ENCODE measurements around the gene VAV1.
"Not testable (repeated sequence)": the region's sequence is repeated elsewhere in the genome, so short reads cannot be mapped to it uniquely, and the experiment has no call there.

VAV1 gene

GRCh38 chr19:6853868-6854267 lies 81.4 kb downstream of the VAV1 start:
- DNase-seq, result no peak

DNA sequence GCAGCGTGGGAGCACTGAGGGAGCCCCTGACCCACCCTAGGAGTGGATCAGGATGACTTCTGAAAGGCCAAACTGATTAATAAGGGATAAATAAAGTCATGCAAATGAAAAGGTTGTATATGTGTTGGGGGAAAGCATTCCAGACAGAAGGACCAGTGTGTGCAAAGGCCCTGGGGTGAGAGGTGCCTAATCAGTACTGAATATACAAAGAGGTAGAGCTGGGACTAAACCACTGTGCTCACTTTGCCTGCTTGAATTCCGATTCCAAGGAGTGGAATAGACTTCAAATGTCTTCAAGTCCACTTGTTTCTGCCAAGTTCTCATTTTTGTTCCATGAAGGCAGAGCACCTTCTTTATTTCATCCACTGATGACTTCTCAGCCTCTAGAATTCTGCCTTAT lies 82.2 kb downstream of the VAV1 start:
- no peak for DNase-seq

- no peak for DNase-seq
These were observed 84.4 kb downstream of the VAV1 start for GRCh38 chr19:6856749-6857372.

GRCh38 chr19:6861683-6862286 lies 89.3 kb downstream of the VAV1 start:
- no peak for DNase-seq

- peak; percentile 91 to 94 for DNase-seq
These were observed 90.2 kb downstream of the VAV1 start for GRCh38 chr19:6862673-6863078.

GRCh38 chr19:6864325-6864940 lies 91.9 kb downstream of the VAV1 start:
- no peak for DNase-seq

DNA sequence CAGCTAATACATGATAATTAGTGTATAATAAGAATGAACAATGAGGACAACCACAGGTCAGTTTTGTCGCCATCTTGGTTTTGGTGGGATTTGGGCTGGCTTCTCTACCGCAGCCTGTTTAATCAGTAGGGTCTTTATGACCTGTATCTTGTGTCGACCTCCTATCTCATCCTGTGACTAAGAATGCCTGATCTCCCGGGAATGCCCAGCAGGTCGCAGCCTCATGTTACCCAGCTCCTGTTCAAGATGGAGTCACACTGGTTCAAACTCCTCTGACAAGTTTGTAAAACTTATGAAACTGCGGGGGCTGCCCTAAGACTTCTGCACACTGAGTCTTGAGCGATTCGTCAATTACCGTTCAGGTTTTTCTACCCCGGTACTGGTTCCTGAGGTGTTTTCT lies 93.3 kb downstream of the VAV1 start:
- no peak for DNase-seq

- DNase-seq, result no peak
These were observed 94.2 kb downstream of the VAV1 start for GRCh38 chr19:6866741-6867151.

DNA sequence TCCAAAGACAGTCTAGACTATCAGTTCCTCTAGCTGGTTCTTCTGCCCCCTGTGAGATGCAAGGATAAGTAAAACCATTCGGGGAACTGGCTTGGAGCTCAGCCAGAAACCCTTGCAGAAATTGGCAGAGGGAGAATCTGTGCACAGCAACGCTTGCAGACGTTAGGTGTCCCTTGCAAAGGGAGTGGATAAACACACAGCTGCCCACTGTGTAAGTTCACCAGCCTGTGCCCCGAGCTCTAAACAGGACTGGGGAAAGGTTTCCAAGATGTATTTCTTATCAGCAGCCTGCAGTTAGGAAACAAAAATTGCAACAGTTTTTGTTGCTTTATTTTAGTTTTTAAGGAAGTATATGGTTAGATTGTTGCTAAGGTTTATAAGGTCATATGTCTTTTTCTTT lies 95.8 kb downstream of the VAV1 start:
- DNase-seq, result no peak

DNA sequence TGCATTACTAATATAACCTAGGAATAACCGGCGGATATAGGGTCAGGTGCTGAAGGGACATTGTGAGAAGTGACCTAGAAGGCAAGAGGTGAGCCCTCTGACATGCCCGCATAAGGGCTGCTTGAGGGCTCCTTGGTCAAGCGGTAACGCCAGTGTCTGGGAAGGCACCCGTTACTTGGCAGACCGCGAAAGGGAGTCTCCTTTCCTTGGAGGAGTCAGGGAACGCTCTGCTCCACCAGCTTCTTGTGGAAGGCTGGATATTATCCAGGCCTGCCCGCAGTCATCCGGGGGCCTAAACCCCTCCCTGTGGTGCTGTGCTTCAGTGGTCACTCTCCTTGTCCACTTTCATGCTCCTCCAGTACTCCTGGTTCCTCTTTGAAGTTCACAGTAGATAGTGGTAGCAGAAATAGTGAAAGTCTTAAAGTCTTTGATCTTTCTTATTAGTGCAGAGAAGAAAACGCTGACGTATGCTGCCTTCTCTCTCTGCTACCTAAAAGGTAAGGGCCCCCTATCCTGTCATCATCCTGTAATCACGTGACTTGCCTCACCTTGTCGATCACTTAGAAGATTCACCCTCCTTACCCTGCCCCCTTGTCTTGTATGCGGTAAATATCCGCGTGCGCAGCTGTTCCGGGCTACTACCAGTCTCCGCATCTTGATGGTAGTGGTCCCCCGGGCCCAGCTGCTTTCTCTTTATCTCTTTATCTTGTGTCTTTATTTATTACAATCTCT lies 96.8 kb downstream of the VAV1 start:
- DNase-seq, result not testable (repeated sequence)

DNA sequence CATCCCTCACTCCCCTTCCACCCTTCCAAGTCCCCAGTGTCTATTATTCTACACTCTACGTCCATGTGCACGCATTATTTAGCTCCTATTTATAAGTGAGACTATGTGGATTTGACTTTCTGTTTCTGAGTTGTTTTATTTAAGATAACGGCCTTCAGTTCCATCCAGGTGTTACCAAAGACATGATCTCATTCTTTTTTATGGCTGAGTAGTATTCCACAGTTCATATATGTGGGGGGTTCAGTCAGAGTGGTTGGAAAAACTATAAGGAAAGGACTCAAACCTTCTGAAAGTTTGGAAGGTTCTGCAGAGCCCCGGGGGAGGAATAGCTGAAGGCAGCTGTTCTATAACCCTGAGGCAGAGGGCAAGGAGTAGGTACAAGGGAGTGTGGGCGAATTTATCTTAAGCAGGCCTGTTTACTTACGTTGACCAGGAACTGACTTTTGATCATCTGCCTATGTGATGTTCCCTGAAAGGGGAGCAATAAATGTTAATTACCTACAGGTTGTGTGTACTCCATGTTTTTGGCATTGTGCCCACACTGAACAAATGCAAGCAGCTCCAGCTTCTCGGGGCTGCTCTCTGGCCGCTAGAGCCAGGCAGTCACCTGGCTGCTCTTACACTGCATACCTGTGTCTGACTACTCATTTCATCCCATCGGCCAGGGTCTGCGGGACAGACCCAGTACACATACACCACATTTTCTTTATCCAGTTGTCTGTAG lies 101.4 kb downstream of the VAV1 start:
- DNase-seq, result no peak

GRCh38 chr19:6875218-6875617 lies 102.7 kb downstream of the VAV1 start:
- DNase-seq, result no peak

- peak in 1 of 2 donors; percentile 54 for DNase-seq
These were observed 104.2 kb downstream of the VAV1 start for GRCh38 chr19:6876748-6877147.

GRCh38 chr19:6877766-6878165 lies 105.3 kb downstream of the VAV1 start:
- DNase-seq, result no peak

GRCh38 chr19:6886277-6886897 lies 113.9 kb downstream of the VAV1 start:
- peak in 1 of 2 donors; percentile 25 for DNase-seq

- DNase-seq, result peak; percentile 15 to 53
These were observed 114.8 kb downstream of the VAV1 start, which contains the start of gene ADGRE1 for GRCh38 chr19:6887316-6887715. Gene ADGRE1 (plus strand): TSS chr19:6887579. CDS start chr19:6887609, 30 bp downstream.

DNA sequence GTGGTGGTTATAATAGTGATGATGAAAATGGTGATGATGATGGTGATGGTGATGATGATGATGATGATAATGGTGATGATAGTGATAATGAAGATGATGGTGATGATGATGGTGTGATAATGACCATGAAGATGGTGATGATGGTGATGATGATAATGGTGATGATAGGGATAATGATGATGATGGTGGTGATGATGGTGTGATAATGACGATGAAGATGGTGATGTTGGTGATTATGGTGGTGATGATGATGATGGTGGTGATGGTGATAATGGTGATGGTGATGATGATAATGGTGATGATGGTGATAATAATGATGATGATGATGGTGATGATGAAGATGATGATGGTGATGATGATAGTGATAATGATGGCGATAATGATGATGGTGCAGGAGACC lies 116.5 kb downstream of the VAV1 start:
- DNase-seq, result no peak

DNA sequence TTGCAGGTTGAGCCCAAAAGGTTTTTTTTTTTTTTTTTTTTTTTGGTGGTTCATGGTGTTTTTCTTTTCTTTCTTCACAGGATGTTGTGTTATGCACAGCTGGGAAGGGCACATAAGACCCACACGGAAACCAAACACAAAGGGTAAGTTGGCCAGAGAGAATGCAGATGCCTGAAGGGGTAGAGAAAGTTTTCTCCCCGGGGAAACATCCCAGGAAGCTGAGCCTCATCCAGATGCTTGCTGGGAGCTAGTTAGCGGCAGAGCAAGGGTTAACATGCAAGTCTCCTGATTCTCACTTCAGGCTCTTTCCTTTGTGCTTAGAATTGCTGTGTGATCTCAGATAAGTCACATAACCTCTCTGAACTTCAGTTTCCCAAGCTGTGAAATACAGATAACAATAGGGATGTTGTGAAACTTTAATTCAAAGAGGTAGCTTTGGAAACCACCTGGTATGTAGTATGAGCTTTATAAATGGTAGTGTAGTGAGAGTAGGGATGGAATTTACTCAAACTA lies 117.9 kb downstream of the VAV1 start:
- peak in 1 of 2 donors; percentile 36 for DNase-seq

- DNase-seq, result peak; percentile 13 to 48
These were observed 118.4 kb downstream of the VAV1 start for GRCh38 chr19:6890938-6891337.

- DNase-seq, result peak in 1 of 2 donors; percentile 38
These were observed 119.4 kb downstream of the VAV1 start for GRCh38 chr19:6891761-6892385.

DNA sequence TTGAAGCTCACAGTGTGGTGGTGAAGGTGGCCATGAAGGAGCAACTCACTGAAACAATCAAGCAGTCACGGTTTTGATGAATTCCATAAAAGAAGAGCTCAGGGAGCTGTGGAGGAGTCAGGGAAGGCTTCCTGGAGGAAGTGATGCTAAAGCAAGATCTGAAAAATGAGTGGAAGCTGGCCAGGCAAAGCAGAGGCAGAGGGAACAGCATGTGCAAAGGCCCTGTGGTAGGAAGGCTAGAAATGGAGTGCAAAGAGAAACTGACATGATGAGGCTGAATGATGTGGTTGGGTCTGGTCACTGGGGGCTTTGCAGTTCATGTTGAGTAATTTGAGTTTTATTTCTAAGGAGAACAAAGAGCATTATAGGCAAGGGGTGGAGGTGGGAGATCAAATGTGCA lies 121.8 kb downstream of the VAV1 start:
- DNase-seq, result no peak

- no peak for DNase-seq
These were observed 130.9 kb downstream of the VAV1 start for GRCh38 chr19:6903446-6903845.
